Endothelial cell (in vitro differentiated cells): ENCODE measurements around the gene ABT1. TPM values are rescaled to one million over a fixed set of nuclear protein-coding genes. Genes with fewer than 3 reads are reported as not detected.
A peak's percentile ranks its signal among the peaks of the same experiment; 100 is the strongest.

ENCODE experiments used
- DNase-seq: peaks from one replicate; pipeline ENCODE4 v3.0.0; 2021; ENCODE audit warnings: low spot score
- H3K27ac Mint-ChIP-seq: one replicate; pipeline ENCODE4 v1.8.0; 2021; ENCODE audit warnings: mixed read lengths, inconsistent platforms; ENCODE audit not compliant: unreplicated experiment
- H3K27me3 Mint-ChIP-seq: one replicate; pipeline ENCODE4 v1.8.0; 2021; ENCODE audit warnings: mild to moderate bottlenecking, moderate library complexity, mixed read lengths, inconsistent platforms; ENCODE audit not compliant: unreplicated experiment
- H3K36me3 Mint-ChIP-seq: one replicate; pipeline ENCODE4 v1.8.0; 2021; ENCODE audit warnings: mild to moderate bottlenecking, low read depth, mixed read lengths, inconsistent platforms; ENCODE audit not compliant: unreplicated experiment
- H3K4me1 Mint-ChIP-seq: one replicate; pipeline ENCODE4 v1.8.0; 2021; ENCODE audit warnings: mild to moderate bottlenecking, mixed read lengths, inconsistent platforms; ENCODE audit not compliant: unreplicated experiment
- H3K4me3 Mint-ChIP-seq: one replicate; pipeline ENCODE4 v1.8.0; 2021; ENCODE audit warnings: mild to moderate bottlenecking, mixed read lengths, inconsistent platforms; ENCODE audit not compliant: unreplicated experiment
- H3K9me3 Mint-ChIP-seq: one replicate; pipeline ENCODE4 v1.8.0; 2021; ENCODE audit warnings: mixed read lengths, inconsistent platforms; ENCODE audit not compliant: unreplicated experiment
- total RNA-seq: library from RNA; stranded (reverse); fragmentation: NEBNext Ultra II Directional; extraction: Animal tissue kit (Norgen Biotek cat#: 25700); gene quantifications from one replicate; pipeline ENCODE4 v1.2.1, GENCODE V29; 2021; ENCODE audit not compliant: unreplicated experiment
- TF ChIP-seq, protein P1 (sequence below): fragments of 200-600 bp; sonication (generic); IDR thresholded peaks from one replicate; pipeline ENCODE4 v1.5.0; 2021; ENCODE audit warnings: antibody characterized with exemption; ENCODE audit not compliant: unreplicated experiment

Gene ABT1
- total RNA-seq, 1 donor from 2014 or later, result 20.4 TPM

DNA sequence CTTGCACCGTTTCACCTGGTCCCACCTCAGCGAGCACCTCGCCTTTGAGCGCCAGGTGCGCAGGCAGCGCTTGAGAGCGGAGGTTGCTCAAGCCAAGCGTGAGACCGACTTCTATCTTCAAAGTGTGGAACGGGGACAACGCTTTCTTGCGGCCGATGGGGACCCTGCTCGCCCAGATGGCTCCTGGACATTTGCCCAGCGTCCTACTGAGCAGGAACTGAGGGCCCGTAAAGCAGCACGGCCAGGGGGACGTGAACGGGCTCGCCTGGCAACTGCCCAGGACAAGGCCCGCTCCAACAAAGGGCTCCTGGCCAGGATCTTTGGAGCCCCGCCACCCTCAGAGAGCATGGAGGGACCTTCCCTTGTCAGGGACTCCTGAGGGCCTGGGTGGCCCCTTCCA, 1.5 kb downstream of the ABT1 start:
- TF ChIP-seq, protein P1, sequence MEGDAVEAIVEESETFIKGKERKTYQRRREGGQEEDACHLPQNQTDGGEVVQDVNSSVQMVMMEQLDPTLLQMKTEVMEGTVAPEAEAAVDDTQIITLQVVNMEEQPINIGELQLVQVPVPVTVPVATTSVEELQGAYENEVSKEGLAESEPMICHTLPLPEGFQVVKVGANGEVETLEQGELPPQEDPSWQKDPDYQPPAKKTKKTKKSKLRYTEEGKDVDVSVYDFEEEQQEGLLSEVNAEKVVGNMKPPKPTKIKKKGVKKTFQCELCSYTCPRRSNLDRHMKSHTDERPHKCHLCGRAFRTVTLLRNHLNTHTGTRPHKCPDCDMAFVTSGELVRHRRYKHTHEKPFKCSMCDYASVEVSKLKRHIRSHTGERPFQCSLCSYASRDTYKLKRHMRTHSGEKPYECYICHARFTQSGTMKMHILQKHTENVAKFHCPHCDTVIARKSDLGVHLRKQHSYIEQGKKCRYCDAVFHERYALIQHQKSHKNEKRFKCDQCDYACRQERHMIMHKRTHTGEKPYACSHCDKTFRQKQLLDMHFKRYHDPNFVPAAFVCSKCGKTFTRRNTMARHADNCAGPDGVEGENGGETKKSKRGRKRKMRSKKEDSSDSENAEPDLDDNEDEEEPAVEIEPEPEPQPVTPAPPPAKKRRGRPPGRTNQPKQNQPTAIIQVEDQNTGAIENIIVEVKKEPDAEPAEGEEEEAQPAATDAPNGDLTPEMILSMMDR, result no peak
- no peak for DNase-seq
- H3K27me3 Mint-ChIP-seq, result no peaks in the 10 kb centered on the region
- peak overlapping the region; percentile 87 for H3K27ac Mint-ChIP-seq
- no peaks in the 10 kb centered on the region for H3K9me3 Mint-ChIP-seq
- peaks cover 5% of the 10 kb centered on the region for H3K4me1 Mint-ChIP-seq
- H3K36me3 Mint-ChIP-seq, result peaks cover 10% of the 10 kb centered on the region
- no peak overlapping the region for H3K4me3 Mint-ChIP-seq

DNA sequence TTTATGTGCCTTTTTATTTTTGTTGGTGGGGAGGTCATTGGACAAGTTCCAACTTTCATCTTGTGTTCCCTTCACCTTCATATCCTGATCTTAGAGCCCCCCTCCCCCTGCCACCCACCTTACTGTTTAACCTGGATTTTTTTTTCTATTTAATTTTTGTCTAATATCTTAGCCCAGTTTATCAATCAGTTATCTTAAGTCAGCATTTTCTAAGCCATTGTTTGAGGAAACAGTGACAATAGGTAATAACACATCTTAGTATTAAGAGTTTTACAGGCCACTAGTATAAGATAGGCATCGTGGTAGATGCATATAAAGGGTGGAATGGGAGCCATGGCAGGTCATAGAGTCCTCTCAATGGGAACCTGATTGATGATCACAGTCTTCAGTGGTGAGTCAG, 2.4 kb downstream of the ABT1 start:
- TF ChIP-seq, protein P1, result no peak
- Mint-ChIP-seq H3K36me3 (peaks cover 10% of the 10 kb centered on the region), H3K27me3 (no peaks in the 10 kb centered on the region), H3K4me1 (peaks cover 2% of the 10 kb centered on the region), H3K9me3 (no peaks in the 10 kb centered on the region), H3K27ac (no peak overlapping the region), H3K4me3 (no peak overlapping the region)
- DNase-seq, result no peak

DNA sequence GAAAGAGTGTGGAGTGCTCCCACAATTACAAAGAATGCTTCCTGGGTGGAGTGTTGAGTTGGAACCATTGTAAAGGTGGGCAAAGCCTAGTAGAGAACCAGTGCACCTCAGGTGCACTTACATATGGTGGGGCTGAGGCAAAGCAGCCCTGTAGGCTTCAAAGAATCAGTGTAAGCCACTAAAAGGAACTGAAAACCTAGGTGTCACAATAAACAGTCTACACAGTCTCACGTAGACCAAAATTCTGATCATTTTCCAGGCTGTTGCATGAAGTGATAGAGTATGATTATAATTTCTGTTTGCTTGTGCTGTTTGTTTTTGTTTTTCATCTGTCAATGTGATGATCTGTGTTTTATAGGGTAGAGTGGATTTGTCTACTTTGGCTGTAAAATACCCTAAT, 2.8 kb downstream of the ABT1 start:
- no peaks in the 10 kb centered on the region for H3K27me3 Mint-ChIP-seq
- TF ChIP-seq, protein P1, result no peak
- no peaks in the 10 kb centered on the region for H3K9me3 Mint-ChIP-seq
- no peak overlapping the region for H3K4me3 Mint-ChIP-seq
- DNase-seq, result no peak
- H3K36me3 Mint-ChIP-seq, result peaks cover 10% of the 10 kb centered on the region
- H3K27ac Mint-ChIP-seq, result no peak overlapping the region
- no peaks in the 10 kb centered on the region for H3K4me1 Mint-ChIP-seq

DNA sequence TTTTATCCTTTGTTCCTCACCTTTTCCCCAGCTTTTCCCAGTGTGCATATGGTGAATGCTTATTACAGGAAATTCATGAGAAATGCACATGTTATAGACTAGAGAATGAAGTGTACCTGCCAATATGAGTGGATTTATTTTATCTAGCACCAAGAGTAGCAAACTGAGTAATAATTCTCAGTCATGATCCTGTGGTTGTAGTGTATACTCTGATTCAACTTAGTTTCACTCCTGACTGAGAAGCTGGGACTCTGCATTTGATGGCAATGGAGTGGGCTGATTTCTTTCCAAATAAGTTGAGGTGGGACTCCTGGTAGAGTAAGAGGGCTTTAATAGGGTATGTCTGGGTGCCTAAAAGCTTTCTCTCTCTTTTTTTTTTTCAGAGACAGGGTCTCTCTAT, 4.0 kb downstream of the ABT1 start:
- Mint-ChIP-seq H3K4me1 (no peaks in the 10 kb centered on the region), H3K27me3 (no peaks in the 10 kb centered on the region), H3K4me3 (no peak overlapping the region), H3K36me3 (peaks cover 8% of the 10 kb centered on the region), H3K27ac (no peak overlapping the region), H3K9me3 (no peaks in the 10 kb centered on the region)
- DNase-seq, result no peak
- TF ChIP-seq, protein P1, result no peak

DNA sequence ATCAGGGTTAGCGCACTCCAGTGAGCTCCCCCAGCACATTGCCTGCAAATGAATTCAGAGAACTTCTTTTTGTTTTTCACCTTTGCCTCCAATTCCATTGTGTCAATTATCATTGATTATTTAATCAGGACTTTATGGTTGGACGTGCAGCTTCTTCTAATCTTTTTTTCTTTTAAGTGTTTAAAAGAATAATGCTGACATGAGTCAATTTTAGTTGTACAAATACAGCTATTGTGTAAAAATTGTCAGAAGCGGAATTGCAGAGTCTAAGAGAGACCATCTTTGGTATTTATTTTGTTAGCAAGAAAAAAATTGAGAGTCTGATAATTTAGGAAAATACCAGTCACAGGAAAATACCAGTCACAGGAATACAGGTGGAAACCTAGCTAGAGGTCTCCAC, 5.5 kb downstream of the ABT1 start:
- Mint-ChIP-seq H3K4me1 (no peaks in the 10 kb centered on the region), H3K4me3 (no peak overlapping the region), H3K27ac (no peak overlapping the region), H3K36me3 (peaks cover 8% of the 10 kb centered on the region), H3K27me3 (no peaks in the 10 kb centered on the region), H3K9me3 (no peaks in the 10 kb centered on the region)
- no peak for DNase-seq
- TF ChIP-seq, protein P1, result no peak
